ENCODE results near the gene TCL1A. TPM values are rescaled to one million over a fixed set of nuclear protein-coding genes. Genes with fewer than 3 reads are reported as not detected.
"Not testable (repeated sequence)": the region's sequence is repeated elsewhere in the genome, so short reads cannot be mapped to it uniquely, and the experiment has no call there.

TCL1A gene, protein sequence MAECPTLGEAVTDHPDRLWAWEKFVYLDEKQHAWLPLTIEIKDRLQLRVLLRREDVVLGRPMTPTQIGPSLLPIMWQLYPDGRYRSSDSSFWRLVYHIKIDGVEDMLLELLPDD
- total RNA-seq, result not detected

DNA sequence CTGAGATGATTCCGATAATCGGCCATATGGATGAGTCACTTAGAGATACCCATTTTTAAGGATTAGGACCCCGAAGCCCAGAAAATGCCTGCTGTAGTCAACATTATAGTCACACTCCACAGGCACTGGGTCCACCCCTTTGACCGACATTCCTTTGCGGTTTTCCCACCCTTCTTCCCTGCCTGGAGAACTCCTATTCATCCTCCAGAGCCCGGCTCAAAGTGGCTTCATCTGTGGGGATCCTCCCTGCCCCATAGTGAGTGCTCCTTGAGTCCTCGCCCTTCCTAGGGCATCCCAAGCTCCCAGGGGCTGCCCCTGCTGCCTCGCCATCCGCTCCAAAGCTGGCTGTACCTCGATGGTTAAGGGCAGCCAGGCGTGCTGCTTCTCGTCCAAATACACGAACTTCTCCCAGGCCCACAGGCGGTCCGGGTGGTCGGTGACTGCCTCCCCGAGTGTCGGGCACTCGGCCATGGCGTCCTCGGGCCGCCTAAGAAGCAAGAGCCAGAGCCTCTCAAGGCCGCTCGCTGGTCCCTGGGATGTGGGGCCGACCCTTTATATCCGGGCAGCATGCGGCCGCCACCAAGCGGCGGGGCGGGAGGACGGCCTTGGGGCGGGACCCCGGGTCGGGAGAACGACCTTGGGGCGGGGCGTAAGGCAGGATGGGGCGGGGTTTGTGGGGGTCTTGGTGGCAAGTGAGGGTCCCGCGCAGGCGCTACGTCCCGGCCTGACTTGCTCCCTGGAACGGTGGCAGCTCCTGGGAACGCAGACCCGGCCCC lies at the start of gene TCL1A:
TCL1A (minus strand) TSS at position 530 of the 776 bp plus-strand sequence; CDS start at position 471, 59 bp downstream.
- Mint-ChIP-seq H3K27ac (no peak within 1 kb of the TSS), H3K27me3 (peaks cover 23% of the 10 kb centered on the region), H3K4me1 (no peaks in the 10 kb centered on the region), H3K36me3 (ENCODE audit: low read depth) (no peaks in the 10 kb centered on the region), H3K9me3 (ENCODE audit: low read depth) (no peaks in the 10 kb centered on the region), H3K4me3 (no peak within 1 kb of the TSS)
- POLR2A ChIA-PET, result no interaction called here
- CTCF ChIA-PET, result no interaction called here
- ATAC-seq (no peak), DNase-seq (no peak)
- intact Hi-C loops (cut with DNase I, micrococcal nuclease), result no loop called here

DNA sequence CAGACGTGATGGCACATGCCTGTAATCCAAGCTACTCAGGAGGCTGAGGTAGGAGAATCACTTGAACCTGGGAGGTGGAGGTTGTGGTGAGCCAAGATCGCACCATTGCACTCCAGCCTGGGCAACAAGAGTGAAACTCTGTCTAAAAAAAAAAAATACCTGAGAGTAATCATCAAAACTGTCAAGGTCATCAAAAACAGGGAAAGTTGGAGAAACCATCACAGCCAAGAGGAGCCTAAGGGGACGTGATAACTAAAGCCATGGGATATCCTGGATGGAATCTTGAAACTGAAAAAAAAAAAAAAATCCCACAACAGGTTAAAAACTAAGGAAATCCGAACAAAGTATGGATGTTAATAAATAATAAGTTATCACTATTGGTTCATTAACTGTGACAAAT lies 49.1 kb upstream of the TCL1A start:
- H3K4me1 Mint-ChIP-seq; H3K36me3 Mint-ChIP-seq (ENCODE audit: low read depth); POLR2A ChIA-PET; ATAC-seq; H3K27ac Mint-ChIP-seq; H3K4me3 Mint-ChIP-seq; intact Hi-C loops (cut with DNase I, micrococcal nuclease); CTCF ChIA-PET; DNase-seq; H3K9me3 Mint-ChIP-seq (ENCODE audit: low read depth): not testable (repeated sequence)
- peaks cover 19% of the 10 kb centered on the region for H3K27me3 Mint-ChIP-seq

DNA sequence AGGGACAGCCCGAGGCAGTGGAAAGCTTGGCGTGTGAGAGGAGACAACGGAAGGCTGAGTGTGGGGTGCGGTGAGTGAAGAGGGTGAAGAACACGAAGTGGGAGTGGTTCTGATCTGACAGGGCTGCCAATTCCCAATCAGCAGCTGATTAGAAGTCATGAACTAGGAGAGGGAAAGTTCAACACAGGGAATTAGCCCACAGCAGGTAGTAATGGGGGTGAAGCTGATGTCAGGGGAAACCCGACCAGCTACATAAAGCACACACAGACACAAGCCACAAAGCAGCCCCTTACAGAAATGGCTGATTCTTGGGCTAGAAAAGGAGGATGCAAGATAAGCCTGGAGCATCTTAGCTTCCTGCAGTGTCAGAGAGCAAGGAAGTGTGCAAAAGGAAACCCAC lies 47.5 kb upstream of the TCL1A start:
- intact Hi-C loops (cut with DNase I, micrococcal nuclease), result no loop called here
- DNase-seq, result no peak
- CTCF ChIA-PET, result no interaction called here
- Mint-ChIP-seq H3K9me3 (ENCODE audit: low read depth) (no peaks in the 10 kb centered on the region), H3K27me3 (peaks cover 15% of the 10 kb centered on the region), H3K36me3 (ENCODE audit: low read depth) (no peaks in the 10 kb centered on the region), H3K27ac (no peak overlapping the region), H3K4me1 (no peaks in the 10 kb centered on the region), H3K4me3 (no peak overlapping the region)
- POLR2A ChIA-PET, result no interaction called here
- no peak for ATAC-seq

DNA sequence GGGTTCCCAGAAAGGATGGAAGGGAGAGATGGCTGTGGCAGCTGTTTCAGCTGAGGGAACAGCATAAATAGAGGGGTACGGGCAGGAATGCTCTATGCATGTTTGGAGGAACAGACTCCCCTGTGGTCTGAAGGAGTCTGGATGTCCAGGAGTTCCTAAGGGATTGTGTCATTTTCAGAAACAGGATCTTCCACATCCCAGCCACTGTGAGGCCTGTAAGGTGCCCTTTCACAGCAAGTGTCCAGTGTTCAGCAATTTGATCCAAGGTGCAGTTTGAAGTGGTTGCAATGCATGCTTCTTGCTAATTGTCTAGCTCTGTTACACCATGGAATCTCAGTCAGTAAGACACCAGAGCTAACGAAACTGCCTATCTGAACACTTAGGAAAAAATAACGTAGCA lies 46.7 kb upstream of the TCL1A start:
- no peaks in the 10 kb centered on the region for H3K4me1 Mint-ChIP-seq
- no peaks in the 10 kb centered on the region for H3K9me3 Mint-ChIP-seq (ENCODE audit: low read depth)
- DNase-seq (no peak), ATAC-seq (no peak)
- POLR2A ChIA-PET, result interaction anchor here (0.5 kb wide), 1 partner anchor 147 kb away, joined by 3 read pairs; no protein-coding TSS in a partner anchor
- no peaks in the 10 kb centered on the region for H3K36me3 Mint-ChIP-seq (ENCODE audit: low read depth)
- peaks cover 15% of the 10 kb centered on the region for H3K27me3 Mint-ChIP-seq
- no peak overlapping the region for H3K27ac Mint-ChIP-seq
- CTCF ChIA-PET, result no interaction called here
- no peak overlapping the region for H3K4me3 Mint-ChIP-seq
- intact Hi-C loops (cut with DNase I, micrococcal nuclease), result no loop called here

DNA sequence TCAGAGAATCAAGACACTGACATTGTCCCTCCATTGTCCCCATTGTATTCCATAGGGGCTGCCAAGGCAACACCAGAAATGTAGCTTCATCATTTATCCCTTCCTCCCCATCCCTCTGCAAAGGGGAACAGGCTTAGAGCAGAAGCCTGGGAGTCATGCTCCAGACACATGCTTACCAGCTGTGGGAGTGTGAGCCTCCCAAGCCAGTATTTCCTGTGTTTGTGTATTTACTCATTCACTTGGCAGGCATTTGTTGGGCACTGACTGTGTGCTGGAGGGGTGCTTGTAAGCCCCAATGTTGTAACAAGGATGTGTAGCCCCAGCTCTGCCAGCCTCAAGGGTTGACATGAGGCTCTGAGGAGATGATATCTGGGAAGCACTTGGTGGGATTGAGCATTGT lies 46.0 kb upstream of the TCL1A start:
- Mint-ChIP-seq H3K4me1 (no peaks in the 10 kb centered on the region), H3K36me3 (ENCODE audit: low read depth) (no peaks in the 10 kb centered on the region), H3K9me3 (ENCODE audit: low read depth) (no peaks in the 10 kb centered on the region), H3K27me3 (peaks cover 15% of the 10 kb centered on the region), H3K4me3 (no peak overlapping the region), H3K27ac (no peak overlapping the region)
- ATAC-seq (no peak), DNase-seq (no peak)
- ChIA-PET POLR2A (no interaction called here), CTCF (interaction anchor here (0.6 kb wide), 1 partner anchor 648 kb away, joined by 3 read pairs; no protein-coding TSS in a partner anchor)
- intact Hi-C loops (cut with DNase I, micrococcal nuclease), result no loop called here

DNA sequence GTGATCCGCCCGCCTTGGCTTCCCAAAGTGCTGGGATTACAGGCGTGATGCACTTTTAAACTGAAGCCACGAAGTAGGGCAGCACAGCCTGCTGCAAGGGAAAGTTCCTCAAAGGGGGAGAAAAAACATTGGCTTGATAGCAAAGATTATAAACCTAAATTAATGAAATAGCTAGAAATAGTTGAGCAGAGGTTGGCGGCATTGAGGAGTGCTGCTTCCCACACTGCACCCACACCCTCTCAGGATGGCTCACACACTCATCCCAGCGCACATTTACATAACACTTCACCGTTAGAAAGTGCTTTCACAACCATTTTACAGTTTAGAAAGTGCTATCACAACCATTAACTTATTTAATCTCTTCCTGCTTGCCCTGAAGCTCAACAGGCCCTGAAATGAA lies 44.4 kb upstream of the TCL1A start:
- H3K27ac Mint-ChIP-seq, result no peak overlapping the region
- intact Hi-C loops (cut with DNase I, micrococcal nuclease), result no loop called here
- no peaks in the 10 kb centered on the region for H3K36me3 Mint-ChIP-seq (ENCODE audit: low read depth)
- ChIA-PET POLR2A (no interaction called here), CTCF (interaction anchor here (1.1 kb wide), 1 partner anchor 75 kb away, joined by 3 read pairs; no protein-coding TSS in a partner anchor)
- no peaks in the 10 kb centered on the region for H3K4me1 Mint-ChIP-seq
- H3K9me3 Mint-ChIP-seq (ENCODE audit: low read depth), result no peaks in the 10 kb centered on the region
- peaks cover 17% of the 10 kb centered on the region for H3K27me3 Mint-ChIP-seq
- no peak for ATAC-seq
- H3K4me3 Mint-ChIP-seq, result no peak overlapping the region
- no peak for DNase-seq

DNA sequence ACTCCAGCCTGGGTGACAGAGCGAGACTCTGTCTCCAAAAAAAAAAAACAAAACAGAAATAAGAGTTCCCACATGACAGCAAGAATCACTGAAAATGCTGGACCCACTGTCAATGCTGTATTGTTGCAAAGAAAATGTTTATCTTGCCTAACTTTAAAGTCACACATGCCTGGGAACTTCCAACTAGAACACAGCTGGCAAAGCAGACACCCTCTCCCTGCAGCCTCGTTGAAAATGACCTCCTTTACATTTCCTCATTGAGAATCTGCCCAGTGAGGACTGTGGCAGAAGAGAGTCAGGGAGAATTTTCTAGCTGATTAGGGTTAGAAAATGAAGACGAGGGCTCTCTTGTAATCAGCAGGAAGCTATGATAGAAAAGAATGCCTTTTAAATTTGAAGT lies 42.8 kb upstream of the TCL1A start:
- no peak overlapping the region for H3K4me3 Mint-ChIP-seq
- intact Hi-C loops (cut with DNase I, micrococcal nuclease), result no loop called here
- no peaks in the 10 kb centered on the region for H3K36me3 Mint-ChIP-seq (ENCODE audit: low read depth)
- H3K9me3 Mint-ChIP-seq (ENCODE audit: low read depth), result no peaks in the 10 kb centered on the region
- H3K27ac Mint-ChIP-seq, result no peak overlapping the region
- CTCF ChIA-PET, result no interaction called here
- DNase-seq (no peak), ATAC-seq (no peak)
- H3K27me3 Mint-ChIP-seq, result peaks cover 19% of the 10 kb centered on the region
- POLR2A ChIA-PET, result no interaction called here
- H3K4me1 Mint-ChIP-seq, result no peaks in the 10 kb centered on the region

DNA sequence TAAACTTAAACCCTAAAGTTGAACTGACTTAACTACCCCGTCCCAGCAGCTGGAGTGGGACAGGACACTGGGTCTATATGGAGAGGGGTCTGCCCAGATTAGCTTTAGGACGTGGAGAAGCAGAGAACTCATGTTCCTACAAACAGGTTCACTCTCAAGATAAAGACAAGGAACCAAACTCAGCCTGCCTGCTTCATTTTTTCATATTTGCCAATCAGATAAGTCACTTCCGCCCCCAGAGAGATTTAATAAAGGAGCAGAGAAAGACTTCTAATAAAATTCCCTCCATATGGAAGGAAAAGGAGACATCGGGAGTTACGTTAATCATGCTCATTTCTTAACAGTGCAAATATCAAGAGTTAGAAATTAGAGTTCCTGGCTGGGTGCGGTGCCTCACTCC lies 42.2 kb upstream of the TCL1A start:
- Mint-ChIP-seq H3K9me3 (ENCODE audit: low read depth) (no peaks in the 10 kb centered on the region), H3K4me1 (no peaks in the 10 kb centered on the region), H3K36me3 (ENCODE audit: low read depth) (no peaks in the 10 kb centered on the region), H3K4me3 (no peak overlapping the region), H3K27ac (no peak overlapping the region), H3K27me3 (peaks cover 14% of the 10 kb centered on the region)
- no peak for DNase-seq
- ChIA-PET POLR2A (no interaction called here), CTCF (no interaction called here)
- no peak for ATAC-seq
- intact Hi-C loops (cut with DNase I, micrococcal nuclease), result no loop called here

DNA sequence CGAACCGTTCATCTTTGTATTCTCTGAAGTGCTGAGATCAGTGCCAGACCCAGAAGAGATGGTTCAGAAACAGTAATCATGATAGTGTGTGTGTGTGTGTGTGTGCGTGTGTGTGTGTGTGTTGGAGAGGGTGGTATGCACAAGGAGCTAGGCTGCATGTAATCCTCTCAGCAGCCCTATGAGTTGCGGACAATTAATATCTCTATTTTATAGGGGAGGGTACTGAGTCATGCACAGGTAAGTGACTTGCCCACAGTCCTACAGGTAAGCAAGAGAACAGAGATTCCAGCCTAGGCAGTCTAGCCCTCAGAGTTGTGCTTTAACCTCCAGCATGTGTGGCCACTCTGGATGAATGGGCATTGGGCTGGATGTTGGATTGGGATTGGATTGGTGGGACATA lies 27.9 kb upstream of the TCL1A start:
- intact Hi-C loops (cut with DNase I, micrococcal nuclease), result no loop called here
- Mint-ChIP-seq H3K27me3 (peaks cover 7% of the 10 kb centered on the region), H3K9me3 (ENCODE audit: low read depth) (peaks cover 11% of the 10 kb centered on the region), H3K4me1 (peaks cover 6% of the 10 kb centered on the region), H3K27ac (no peak overlapping the region), H3K36me3 (ENCODE audit: low read depth) (peaks cover 5% of the 10 kb centered on the region), H3K4me3 (no peak overlapping the region)
- ChIA-PET CTCF (interaction anchor here (0.6 kb wide), 1 partner anchor 33 kb away, joined by 3 read pairs; no protein-coding TSS in a partner anchor), POLR2A (no interaction called here)
- no peak for DNase-seq
- ATAC-seq, result no peak

DNA sequence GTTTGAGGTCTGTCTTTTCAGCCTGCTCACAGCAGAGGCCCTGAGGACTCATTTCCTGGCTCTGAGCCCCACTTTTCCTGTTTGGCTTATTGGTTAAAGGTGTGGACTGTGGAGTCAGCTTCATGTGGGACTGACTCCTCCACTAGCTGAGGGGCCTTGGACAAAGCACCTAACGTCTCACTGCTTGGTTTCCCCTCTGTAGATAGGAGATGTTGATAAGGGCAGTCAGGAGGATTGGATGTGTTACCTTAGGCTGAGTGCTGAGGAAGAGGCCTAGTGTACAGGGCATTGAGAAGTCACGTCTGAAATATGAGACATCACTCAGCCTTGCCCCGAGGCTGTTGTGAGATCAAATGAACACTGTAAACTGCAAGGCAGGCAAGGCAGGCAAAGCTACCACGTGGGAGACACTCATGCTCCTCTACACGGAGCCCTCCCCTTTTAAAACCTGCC lies 27.1 kb upstream of the TCL1A start:
- H3K9me3 Mint-ChIP-seq (ENCODE audit: low read depth), result peaks cover 11% of the 10 kb centered on the region
- intact Hi-C loops (cut with DNase I, micrococcal nuclease), result no loop called here
- ChIA-PET POLR2A (no interaction called here), CTCF (interaction anchor here (0.6 kb wide), 1 partner anchor 34 kb away, joined by 3 read pairs; no protein-coding TSS in a partner anchor)
- DNase-seq, result no peak
- H3K36me3 Mint-ChIP-seq (ENCODE audit: low read depth), result peaks cover 5% of the 10 kb centered on the region
- no peak overlapping the region for H3K27ac Mint-ChIP-seq
- ATAC-seq, result no peak
- peaks cover 6% of the 10 kb centered on the region for H3K4me1 Mint-ChIP-seq
- peaks cover 7% of the 10 kb centered on the region for H3K27me3 Mint-ChIP-seq
- H3K4me3 Mint-ChIP-seq, result no peak overlapping the region

DNA sequence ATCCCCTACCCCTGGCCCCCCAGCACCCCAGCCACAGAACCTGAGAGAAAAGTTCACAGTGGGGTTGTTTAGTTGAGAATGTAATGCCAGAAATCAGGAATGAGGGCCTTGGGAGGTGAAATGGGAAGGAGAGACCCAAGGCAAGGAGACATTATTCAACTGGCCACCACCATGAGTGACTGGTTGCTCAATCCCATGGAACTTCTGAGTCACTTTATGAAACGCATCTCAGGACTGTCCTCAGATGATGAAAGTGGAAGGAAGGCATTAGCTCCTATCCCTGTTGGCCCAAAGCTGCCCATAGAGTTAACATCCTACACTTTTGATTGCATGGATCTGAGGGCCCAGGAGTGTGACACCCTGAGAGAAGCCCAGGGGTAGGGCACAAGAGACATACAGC lies 25.4 kb upstream of the TCL1A start:
- H3K4me3 Mint-ChIP-seq, result no peak overlapping the region
- peak overlapping the region; percentile 56 for H3K27ac Mint-ChIP-seq
- ChIA-PET POLR2A (no interaction called here), CTCF (interaction anchor here (1.7 kb wide), 1 partner anchor 50 kb away, joined by 4 read pairs; no protein-coding TSS in a partner anchor)
- peaks cover 11% of the 10 kb centered on the region for H3K9me3 Mint-ChIP-seq (ENCODE audit: low read depth)
- no peak for ATAC-seq
- H3K36me3 Mint-ChIP-seq (ENCODE audit: low read depth), result peaks cover 5% of the 10 kb centered on the region
- no peak for DNase-seq
- intact Hi-C loops (cut with DNase I, micrococcal nuclease), result no loop called here
- H3K27me3 Mint-ChIP-seq, result peaks cover 5% of the 10 kb centered on the region
- H3K4me1 Mint-ChIP-seq, result peaks cover 6% of the 10 kb centered on the region

DNA sequence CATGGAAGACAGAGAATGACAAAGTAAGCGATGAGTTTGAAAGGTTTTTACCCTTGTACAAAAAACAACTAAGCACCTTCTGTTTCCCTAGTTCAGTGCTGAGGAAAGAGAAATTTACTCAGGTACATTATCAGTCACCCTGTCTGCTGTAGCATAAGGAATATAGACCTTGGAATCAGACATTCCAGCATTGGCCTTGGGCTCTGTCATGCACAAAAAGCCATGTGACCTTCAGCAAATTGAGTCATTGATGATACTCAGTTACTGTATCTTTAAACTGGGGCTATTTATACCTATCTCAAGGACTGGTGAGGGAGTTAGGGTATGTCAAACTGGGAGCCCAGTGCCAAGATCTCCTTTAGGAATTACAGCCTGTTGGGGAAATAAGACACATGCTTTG lies 19.3 kb upstream of the TCL1A start:
- Mint-ChIP-seq H3K36me3 (ENCODE audit: low read depth) (no peaks in the 10 kb centered on the region), H3K9me3 (ENCODE audit: low read depth) (peaks cover 1% of the 10 kb centered on the region), H3K4me3 (no peak overlapping the region), H3K27ac (no peak overlapping the region), H3K27me3 (peaks cover 22% of the 10 kb centered on the region), H3K4me1 (no peaks in the 10 kb centered on the region)
- DNase-seq (no peak), ATAC-seq (no peak)
- CTCF ChIA-PET, result interaction anchor here (0.7 kb wide), 1 partner anchor 208 kb away, joined by 3 read pairs; no protein-coding TSS in a partner anchor
- intact Hi-C loops (cut with DNase I, micrococcal nuclease), result no loop called here
- POLR2A ChIA-PET, result no interaction called here

Measured in activated CD4-positive, alpha-beta T cell treated with anti-CD3 and anti-CD28 coated beads for 36 hours (primary cell).